ENCODE data around the gene SNX18.

GRCh38 chr5:54595721-54596120, 78.2 kb downstream of the SNX18 start:
- TF ChIP-seq CTCF (IDR thresholded peaks at IDR 0.05): no peak
- no peak for TF ChIP-seq POLR2A (IDR thresholded peaks at IDR 0.05)

Measured in thyroid gland (tissue), 4 donors.